Neural cell (in vitro differentiated cells): ENCODE measurements around the gene IFNLR1. TPM values are rescaled to one million over a fixed set of nuclear protein-coding genes. Genes with fewer than 3 reads are reported as not detected.

Source experiments
- H2AFZ ChIP-seq: fragments of 200-600, 300-800 bp; sonication (generic), shearing (Covaris generic); 2 replicates; pipeline ENCODE4 v1.6.0; 2014; ENCODE audit warnings: low read depth, mild to moderate bottlenecking, antibody characterized with exemption, low read length, moderate library complexity
- H3F3A ChIP-seq: fragments of 200-600 bp; shearing (Covaris generic); 2 replicates; pipeline ENCODE4 v1.6.1; 2016; ENCODE audit warnings: mild to moderate bottlenecking, moderate library complexity, mixed read lengths, antibody characterized with exemption, low read length; ENCODE audit not compliant: insufficient read depth, poor library complexity, severe bottlenecking
- H3K27ac ChIP-seq: fragments of 200-600, 300-800 bp; sonication (generic), shearing (Covaris generic); 2 replicates; pipeline ENCODE4 v1.5.1; 2014; ENCODE audit warnings: mild to moderate bottlenecking, low read length, moderate library complexity
- H3K27me3 ChIP-seq: fragments of 300-800, 200-600 bp; sonication (generic), shearing (Covaris generic); 2 replicates; pipeline ENCODE4 v1.6.0; 2014; ENCODE audit warnings: mild to moderate bottlenecking, low read depth, low read length, moderate library complexity; ENCODE audit not compliant: insufficient read depth
- H3K36me3 ChIP-seq: fragments of 300-800, 200-600 bp; sonication (generic), shearing (Covaris generic); 2 replicates; pipeline ENCODE4 v1.5.1; 2014; ENCODE audit warnings: mild to moderate bottlenecking, antibody characterized with exemption, low read length, moderate library complexity; ENCODE audit not compliant: insufficient read depth
- H3K4me2 ChIP-seq: fragments of 300-800, 200-600 bp; sonication (generic), shearing (Covaris generic); 2 replicates; pipeline ENCODE4 v1.6.0; 2014; ENCODE audit warnings: mild to moderate bottlenecking, low read length
- H3K4me3 ChIP-seq: fragments of 300-800, 200-600 bp; sonication (generic), shearing (Covaris generic); 2 replicates; pipeline ENCODE4 v1.5.1; 2014; ENCODE audit warnings: mild to moderate bottlenecking, low read length, moderate library complexity
- H3K79me2 ChIP-seq: fragments of 200-600 bp; shearing (Covaris generic); replicated peaks from 2 replicates; pipeline ENCODE4 v1.6.0; 2014; ENCODE audit warnings: mild to moderate bottlenecking, low read length, moderate library complexity; ENCODE audit not compliant: insufficient read depth
- H3K9ac ChIP-seq: fragments of 300-800, 200-600 bp; sonication (generic), shearing (Covaris generic); 2 replicates; pipeline ENCODE4 v1.6.1; 2016; ENCODE audit warnings: mild to moderate bottlenecking, low read length, mixed read lengths
- H3K9me2 ChIP-seq: fragments of 200-600 bp; shearing (Covaris generic); 2 replicates; pipeline ENCODE4 v1.6.1; 2016; ENCODE audit warnings: mild to moderate bottlenecking, low read length, mixed read lengths; ENCODE audit not compliant: insufficient read depth
- H3K9me3 ChIP-seq: fragments of 200-600, 300-800 bp; sonication (generic), shearing (Covaris generic); 2 replicates; pipeline ENCODE4 v1.6.1; 2016; ENCODE audit warnings: mild to moderate bottlenecking, mixed run types, low read length, moderate library complexity, mixed read lengths
- H4K20me1 ChIP-seq: fragments of 200-600 bp; shearing (Covaris generic); 2 replicates; pipeline ENCODE4 v1.6.1; 2016; ENCODE audit warnings: mild to moderate bottlenecking, mixed run types; ENCODE audit not compliant: insufficient read depth
- EP300 ChIP-seq: fragments of 450-650 bp; conservative IDR thresholded peaks from 2 replicates; pipeline ENCODE4 v1.6.1; 2014; ENCODE audit warnings: antibody characterized with exemption, mild to moderate bottlenecking, moderate library complexity; ENCODE audit not compliant: poor library complexity, severe bottlenecking
- EZH2 ChIP-seq: fragments of 200-600, 300-800 bp; shearing (Covaris generic), sonication (generic); IDR thresholded peaks from 2 replicates; pipeline ENCODE4 v1.6.1; 2014; ENCODE audit warnings: antibody characterized with exemption, low read length, borderline replicate concordance, mild to moderate bottlenecking; ENCODE audit not compliant: insufficient read depth, poor library complexity, severe bottlenecking
- MXI1 ChIP-seq: fragments of 450-650 bp; conservative IDR thresholded peaks from 2 replicates; pipeline ENCODE4 v1.6.1; 2014; ENCODE audit warnings: antibody characterized with exemption, mild to moderate bottlenecking; ENCODE audit not compliant: poor library complexity, severe bottlenecking
- POLR2AphosphoS5 ChIP-seq: IDR thresholded peaks from 2 replicates; pipeline ENCODE4 v1.6.1; 2012
- RAD21 ChIP-seq: fragments of 450-650 bp; conservative IDR thresholded peaks from 2 replicates; pipeline ENCODE4 v1.6.1; 2014; ENCODE audit warnings: antibody characterized with exemption, mild to moderate bottlenecking, moderate library complexity
- SMC3 ChIP-seq: fragments of 450-650 bp; conservative IDR thresholded peaks from 2 replicates; pipeline ENCODE4 v1.6.1; 2014; ENCODE audit warnings: antibody characterized with exemption, mild to moderate bottlenecking, moderate library complexity; ENCODE audit not compliant: poor library complexity
- TAF1 ChIP-seq: IDR thresholded peaks from 2 replicates; pipeline ENCODE4 v1.6.1; 2012; ENCODE audit warnings: low read depth
- polyA plus RNA-seq: library from polyadenylated mRNA; depleted of rRNA; stranded (reverse); fragments of >200 nt; gene quantifications from 2 replicates; pipeline ENCODE4 v1.2.3, GENCODE V29; 2014
- TF ChIP-seq, protein P1 (sequence below): IDR thresholded peaks from 2 replicates; pipeline ENCODE4 v1.6.1; 2012; ENCODE audit warnings: borderline replicate concordance
- TF ChIP-seq, protein P2 (sequence below): fragments of 450-650 bp; IDR thresholded peaks from 2 replicates; pipeline ENCODE4 v1.5.1; 2014; ENCODE audit warnings: antibody characterized with exemption, mild to moderate bottlenecking, moderate library complexity; ENCODE audit not compliant: poor library complexity, severe bottlenecking

IFNLR1 gene
- polyA plus RNA-seq, 1 donor from 2014 or later = 0.32 TPM

DNA sequence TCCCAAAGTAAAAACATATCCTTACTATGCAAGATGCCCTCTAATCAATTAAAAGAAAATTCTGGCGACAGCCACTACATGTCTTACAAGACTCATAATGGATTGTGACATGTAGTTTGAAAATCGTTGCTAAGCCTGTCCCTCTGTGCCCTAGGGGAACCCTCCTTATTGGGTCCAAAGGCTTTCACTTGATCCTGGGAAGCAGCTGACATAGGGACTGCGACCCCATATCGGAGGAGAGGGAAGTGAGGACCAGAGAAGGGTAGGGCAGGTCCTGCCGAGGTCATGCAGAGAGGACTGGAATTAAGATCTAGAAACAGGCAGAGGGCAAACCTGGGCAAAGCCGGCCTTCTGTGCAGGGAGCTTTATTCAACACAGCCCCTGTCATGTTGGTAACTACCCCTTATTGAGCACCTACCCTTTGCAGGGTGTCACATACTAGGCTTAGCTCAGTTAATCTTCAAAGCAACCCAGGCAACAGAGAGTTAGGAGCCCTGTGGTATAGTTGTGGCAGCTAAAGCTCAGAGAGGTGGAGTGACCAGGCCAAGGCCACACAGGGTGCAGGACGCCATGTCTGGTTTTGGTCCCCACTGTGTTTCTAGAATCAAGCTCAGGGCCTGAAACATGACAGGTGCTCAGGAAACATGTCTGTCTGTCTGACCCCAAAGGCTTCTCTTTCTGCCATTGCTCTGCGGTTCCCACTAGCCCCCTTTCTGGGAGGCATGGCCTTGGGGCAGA, 18.4 kb upstream of the IFNLR1 start:
- Histone ChIP-seq H3K36me3 (no peaks in the 10 kb centered on the region), H3K9me2 (no peaks in the 10 kb centered on the region), H4K20me1 (no peaks in the 10 kb centered on the region), H3K4me2 (no peak overlapping the region), H3K79me2 (no peaks in the 10 kb centered on the region), H2AFZ (no peak overlapping the region), H3K27ac (no peak overlapping the region), H3K4me3 (no peak overlapping the region), H3F3A (no peaks in the 10 kb centered on the region), H3K9ac (no peak overlapping the region), H3K9me3 (no peaks in the 10 kb centered on the region), H3K27me3 (no peaks in the 10 kb centered on the region)
- TF ChIP-seq SMC3 (no peak), TAF1 (no peak), POLR2AphosphoS5 (no peak), EZH2 (no peak), EP300 (no peak), RAD21 (no peak)
- TF ChIP-seq, protein P1, sequence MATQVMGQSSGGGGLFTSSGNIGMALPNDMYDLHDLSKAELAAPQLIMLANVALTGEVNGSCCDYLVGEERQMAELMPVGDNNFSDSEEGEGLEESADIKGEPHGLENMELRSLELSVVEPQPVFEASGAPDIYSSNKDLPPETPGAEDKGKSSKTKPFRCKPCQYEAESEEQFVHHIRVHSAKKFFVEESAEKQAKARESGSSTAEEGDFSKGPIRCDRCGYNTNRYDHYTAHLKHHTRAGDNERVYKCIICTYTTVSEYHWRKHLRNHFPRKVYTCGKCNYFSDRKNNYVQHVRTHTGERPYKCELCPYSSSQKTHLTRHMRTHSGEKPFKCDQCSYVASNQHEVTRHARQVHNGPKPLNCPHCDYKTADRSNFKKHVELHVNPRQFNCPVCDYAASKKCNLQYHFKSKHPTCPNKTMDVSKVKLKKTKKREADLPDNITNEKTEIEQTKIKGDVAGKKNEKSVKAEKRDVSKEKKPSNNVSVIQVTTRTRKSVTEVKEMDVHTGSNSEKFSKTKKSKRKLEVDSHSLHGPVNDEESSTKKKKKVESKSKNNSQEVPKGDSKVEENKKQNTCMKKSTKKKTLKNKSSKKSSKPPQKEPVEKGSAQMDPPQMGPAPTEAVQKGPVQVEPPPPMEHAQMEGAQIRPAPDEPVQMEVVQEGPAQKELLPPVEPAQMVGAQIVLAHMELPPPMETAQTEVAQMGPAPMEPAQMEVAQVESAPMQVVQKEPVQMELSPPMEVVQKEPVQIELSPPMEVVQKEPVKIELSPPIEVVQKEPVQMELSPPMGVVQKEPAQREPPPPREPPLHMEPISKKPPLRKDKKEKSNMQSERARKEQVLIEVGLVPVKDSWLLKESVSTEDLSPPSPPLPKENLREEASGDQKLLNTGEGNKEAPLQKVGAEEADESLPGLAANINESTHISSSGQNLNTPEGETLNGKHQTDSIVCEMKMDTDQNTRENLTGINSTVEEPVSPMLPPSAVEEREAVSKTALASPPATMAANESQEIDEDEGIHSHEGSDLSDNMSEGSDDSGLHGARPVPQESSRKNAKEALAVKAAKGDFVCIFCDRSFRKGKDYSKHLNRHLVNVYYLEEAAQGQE = no peak
- TF ChIP-seq, protein P2, sequence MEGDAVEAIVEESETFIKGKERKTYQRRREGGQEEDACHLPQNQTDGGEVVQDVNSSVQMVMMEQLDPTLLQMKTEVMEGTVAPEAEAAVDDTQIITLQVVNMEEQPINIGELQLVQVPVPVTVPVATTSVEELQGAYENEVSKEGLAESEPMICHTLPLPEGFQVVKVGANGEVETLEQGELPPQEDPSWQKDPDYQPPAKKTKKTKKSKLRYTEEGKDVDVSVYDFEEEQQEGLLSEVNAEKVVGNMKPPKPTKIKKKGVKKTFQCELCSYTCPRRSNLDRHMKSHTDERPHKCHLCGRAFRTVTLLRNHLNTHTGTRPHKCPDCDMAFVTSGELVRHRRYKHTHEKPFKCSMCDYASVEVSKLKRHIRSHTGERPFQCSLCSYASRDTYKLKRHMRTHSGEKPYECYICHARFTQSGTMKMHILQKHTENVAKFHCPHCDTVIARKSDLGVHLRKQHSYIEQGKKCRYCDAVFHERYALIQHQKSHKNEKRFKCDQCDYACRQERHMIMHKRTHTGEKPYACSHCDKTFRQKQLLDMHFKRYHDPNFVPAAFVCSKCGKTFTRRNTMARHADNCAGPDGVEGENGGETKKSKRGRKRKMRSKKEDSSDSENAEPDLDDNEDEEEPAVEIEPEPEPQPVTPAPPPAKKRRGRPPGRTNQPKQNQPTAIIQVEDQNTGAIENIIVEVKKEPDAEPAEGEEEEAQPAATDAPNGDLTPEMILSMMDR = no peak

DNA sequence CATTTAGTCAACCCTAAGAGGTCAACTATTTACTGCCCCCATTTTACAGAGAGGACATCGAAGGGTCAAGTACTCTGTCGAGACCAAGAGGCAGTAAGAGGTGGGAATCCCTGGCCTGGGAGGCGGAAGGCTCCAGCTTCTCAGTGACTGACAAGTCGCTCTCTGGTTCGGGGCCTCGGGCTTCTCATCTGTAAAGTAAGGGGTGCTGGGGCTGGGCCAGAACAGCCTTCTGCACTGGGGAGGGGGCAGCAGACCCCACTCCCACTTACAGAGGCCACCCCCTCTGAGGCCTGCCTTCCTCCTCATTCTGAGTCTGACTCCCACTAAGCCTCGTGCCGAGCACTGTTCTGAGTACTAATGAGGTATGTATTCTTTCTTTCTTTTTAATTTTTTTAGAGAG, 17.0 kb upstream of the IFNLR1 start:
- no peaks in the 10 kb centered on the region for H3K27me3 ChIP-seq
- no peaks in the 10 kb centered on the region for H3K9me2 ChIP-seq
- H3K79me2 ChIP-seq = no peaks in the 10 kb centered on the region
- no peaks in the 10 kb centered on the region for H3F3A ChIP-seq
- no peak overlapping the region for H3K27ac ChIP-seq
- TF ChIP-seq, protein P2 = no peak
- TF ChIP-seq MXI1 = no peak
- TF ChIP-seq RAD21 = no peak
- TF ChIP-seq TAF1 = no peak
- TF ChIP-seq POLR2AphosphoS5 = no peak
- TF ChIP-seq SMC3 = no peak
- TF ChIP-seq, protein P1 = no peak
- no peak for TF ChIP-seq EP300
- TF ChIP-seq EZH2 = no peak
- no peaks in the 10 kb centered on the region for H4K20me1 ChIP-seq
- no peaks in the 10 kb centered on the region for H3K9me3 ChIP-seq
- no peak overlapping the region for H2AFZ ChIP-seq
- H3K36me3 ChIP-seq = no peaks in the 10 kb centered on the region
- no peak overlapping the region for H3K4me3 ChIP-seq
- H3K4me2 ChIP-seq = no peak overlapping the region
- no peak overlapping the region for H3K9ac ChIP-seq
